ENCODE measurements around the gene CYTH4. TPM values are rescaled to one million over a fixed set of nuclear protein-coding genes. Genes with fewer than 3 reads are reported as not detected.

The CYTH4 gene
- total RNA-seq, 2 donors from 2014 or later: 50.8 to 78.0 TPM

- ATAC-seq (ENCODE audit: insufficient number of reproducible peaks, low FRiP score, low read depth): no peak
- Histone ChIP-seq H3K4me3 (no peak overlapping the region), H3K27me3 (replicated peaks; ENCODE audit: insufficient read depth) (no peaks in the 10 kb centered on the region), H3K36me3 (no peaks in the 10 kb centered on the region), H3K9me3 (no peaks in the 10 kb centered on the region), H3K27ac (no peak overlapping the region), H3K4me1 (ENCODE audit: control insufficient read depth in 1 of 2, low read depth in 2 of 2) (peaks cover 19 to 22% of the 10 kb centered on the region in 2 donors)
- DNase-seq (ENCODE audit: low spot score): no peak
- no peak for TF ChIP-seq CTCF (IDR thresholded peaks at IDR 0.05)
Measured at GRCh38 chr22:37304595-37305343, 22.5 kb downstream of the CYTH4 start.

GRCh38 chr22:37305887-37306286, 23.6 kb downstream of the CYTH4 start:
- no peak for DNase-seq (ENCODE audit: low spot score)
- Histone ChIP-seq H3K36me3 (no peaks in the 10 kb centered on the region), H3K9me3 (no peaks in the 10 kb centered on the region), H3K4me1 (ENCODE audit: control insufficient read depth in 1 of 2, low read depth in 2 of 2) (peaks cover 19 to 22% of the 10 kb centered on the region in 2 donors), H3K4me3 (no peak overlapping the region), H3K27me3 (replicated peaks; ENCODE audit: insufficient read depth) (no peaks in the 10 kb centered on the region), H3K27ac (no peak overlapping the region)
- no peak for ATAC-seq (ENCODE audit: insufficient number of reproducible peaks, low FRiP score, low read depth)
- TF ChIP-seq CTCF (IDR thresholded peaks at IDR 0.05): no peak

- peaks cover 19 to 22% of the 10 kb centered on the region in 2 donors for H3K4me1 ChIP-seq (ENCODE audit: control insufficient read depth in 1 of 2, low read depth in 2 of 2)
- no peaks in the 10 kb centered on the region for H3K36me3 ChIP-seq
- DNase-seq (ENCODE audit: low spot score) (no peak), ATAC-seq (ENCODE audit: insufficient number of reproducible peaks, low FRiP score, low read depth) (no peak)
- H3K4me3 ChIP-seq: no peak overlapping the region
- no peak for TF ChIP-seq CTCF (IDR thresholded peaks at IDR 0.05)
- no peaks in the 10 kb centered on the region for H3K27me3 ChIP-seq (replicated peaks; ENCODE audit: insufficient read depth)
- H3K9me3 ChIP-seq: no peaks in the 10 kb centered on the region
- H3K27ac ChIP-seq: peak overlapping the region; percentile 10 to 15
Measured at GRCh38 chr22:37306494-37306829, 24.2 kb downstream of the CYTH4 start.

GRCh38 chr22:37308385-37309200, 26.3 kb downstream of the CYTH4 start:
- Histone ChIP-seq H3K4me1 (ENCODE audit: control insufficient read depth in 1 of 2, low read depth in 2 of 2) (peaks cover 19 to 22% of the 10 kb centered on the region in 2 donors), H3K9me3 (no peaks in the 10 kb centered on the region), H3K27me3 (replicated peaks; ENCODE audit: insufficient read depth) (no peaks in the 10 kb centered on the region), H3K4me3 (no peak overlapping the region), H3K36me3 (no peaks in the 10 kb centered on the region), H3K27ac (no peak overlapping the region)
- DNase-seq (ENCODE audit: low spot score) (no peak), ATAC-seq (ENCODE audit: insufficient number of reproducible peaks, low FRiP score, low read depth) (no peak)
- TF ChIP-seq CTCF (IDR thresholded peaks at IDR 0.05): no peak

All from thoracic aorta (tissue), 2 donors.